ENCODE results near the gene GDF11.

GDF11 gene

GRCh38 chr12:55765736-55766290 is 22.9 kb downstream of the GDF11 start:
- ChIA-PET CTCF (interaction anchor here (1.0 kb wide), 1 partner anchor 9 kb away, joined by 3 read pairs; no protein-coding TSS in a partner anchor), POLR2A (interaction anchor here (0.5 kb wide), 1 partner anchor 42 kb away, joined by 3 read pairs; no protein-coding TSS in a partner anchor)
- Histone ChIP-seq H3K36me3 (ENCODE audit: control insufficient read depth in 2 of 2, insufficient read depth in 1 of 2, low read length in 2 of 2) (peaks cover 29 to 57% of the 10 kb centered on the region in 2 experiments), H3K4me3 (ENCODE audit: low read depth, low read length) (no peak overlapping the region), H3K9me3 (ENCODE audit: control insufficient read depth, insufficient read depth, low read depth, low read length) (no peaks in the 10 kb centered on the region), H3K4me1 (ENCODE audit: control insufficient read depth, insufficient read depth, low read length) (no peaks in the 10 kb centered on the region), H3K27ac (ENCODE audit: extremely low read depth, low read depth, low read length) (no peak overlapping the region)
- TF ChIP-seq PRDM1 (tag by site-specific recombination; IDR thresholded peaks at IDR 0.05) (peak; percentile 42; the same call in 1 of the 2 replicates), ZNF785 (tag by site-specific recombination; IDR thresholded peaks at IDR 0.05) (no peak)

- ChIA-PET CTCF (interaction anchor here (1.0 kb wide), 1 partner anchor 11 kb away, joined by 3 read pairs; no protein-coding TSS in a partner anchor), POLR2A (interaction anchor here (0.6 to 1.0 kb wide), 2 partner anchors 50 to 168 kb away, joined by 3 read pairs; partner anchors contain the start of genes ORMDL2 and SARNP)
- H3K36me3 ChIP-seq (ENCODE audit: control insufficient read depth in 2 of 2, insufficient read depth in 1 of 2, low read length in 2 of 2): peaks cover 31 to 61% of the 10 kb centered on the region in 2 experiments
Measured at GRCh38 chr12:55767156-55767555, 24.2 kb downstream of the GDF11 start.

GRCh38 chr12:55771736-55772135 is 28.8 kb downstream of the GDF11 start:
- TF ChIP-seq ZNF391 (tag by site-specific recombination; IDR thresholded peaks at IDR 0.05; ENCODE audit: borderline replicate concordance, low read depth): no peak
- no peak for TF ChIP-seq ZNF223 (tag by site-specific recombination; IDR thresholded peaks at IDR 0.05)
- TF ChIP-seq ZNF2 (tag by site-specific recombination; IDR thresholded peaks at IDR 0.05): no peak
- TF ChIP-seq ZNF677 (tag by site-specific recombination; IDR thresholded peaks at IDR 0.05): no peak
- TF ChIP-seq ZNF341 (tag by site-specific recombination; IDR thresholded peaks at IDR 0.05; ENCODE audit: low read depth): no peak
- no peak for TF ChIP-seq ZNF169 (tag by site-specific recombination; IDR thresholded peaks at IDR 0.05)
- TF ChIP-seq ZNF670 (tag by site-specific recombination; IDR thresholded peaks at IDR 0.05; ENCODE audit: low read depth): no peak
- TF ChIP-seq ZNF830 (tag by site-specific recombination; IDR thresholded peaks at IDR 0.05; ENCODE audit: low read depth): no peak
- no peak for TF ChIP-seq ZNF416 (tag by site-specific recombination; IDR thresholded peaks at IDR 0.05)
- TF ChIP-seq SCRT1 (tag by site-specific recombination; IDR thresholded peaks at IDR 0.05; ENCODE audit: borderline replicate concordance): no peak
- Histone ChIP-seq H3K27ac (ENCODE audit: extremely low read depth, low read depth, low read length) (no peak overlapping the region), H3K36me3 (ENCODE audit: control insufficient read depth in 2 of 2, insufficient read depth in 1 of 2, low read length in 2 of 2) (peaks cover 29 to 57% of the 10 kb centered on the region in 2 experiments), H3K9me3 (ENCODE audit: control insufficient read depth, insufficient read depth, low read depth, low read length) (no peaks in the 10 kb centered on the region), H3K4me1 (ENCODE audit: control insufficient read depth, insufficient read depth, low read length) (no peaks in the 10 kb centered on the region), H3K4me3 (ENCODE audit: low read depth, low read length) (no peak overlapping the region)
- ChIA-PET CTCF (interaction anchor here (0.9 to 1.6 kb wide), 4 partner anchors 9 to 224 kb away, joined by 3 to 5 read pairs (median 4); no protein-coding TSS in a partner anchor), POLR2A (interaction anchor here (1.0 to 1.2 kb wide), 2 partner anchors 46 to 59 kb away, joined by 4 to 7 read pairs; partner anchors contain the start of gene SARNP)

More at GRCh38 chr12:55767156-55767555, 24.2 kb downstream of the GDF11 start:
- TF ChIP-seq ZNF132 (tag by site-specific recombination; IDR thresholded peaks at IDR 0.05; ENCODE audit: borderline replicate concordance) (no peak), ZNF280C (tag by site-specific recombination; IDR thresholded peaks at IDR 0.05) (no peak), ZNF621 (tag by site-specific recombination; IDR thresholded peaks at IDR 0.05) (no peak), ZBTB44 (tag by site-specific recombination; IDR thresholded peaks at IDR 0.05) (no peak), ZNF600 (tag by site-specific recombination; IDR thresholded peaks at IDR 0.05) (no peak), ZNF121 (tag by site-specific recombination; IDR thresholded peaks at IDR 0.05) (peak; percentile 88), MZF1 (tag by site-specific recombination; IDR thresholded peaks at IDR 0.05; ENCODE audit: borderline replicate concordance) (no peak), ZNF274 (IDR thresholded peaks at IDR 0.05; ENCODE audit: low read length) (no peak), ZNF274 (tag by site-specific recombination; IDR thresholded peaks at IDR 0.05; ENCODE audit: borderline replicate concordance) (no peak)
- no peaks in the 10 kb centered on the region for H3K9me3 ChIP-seq (ENCODE audit: control insufficient read depth, insufficient read depth, low read depth, low read length)
- H3K27ac ChIP-seq (ENCODE audit: extremely low read depth, low read depth, low read length): no peak overlapping the region
- H3K4me3 ChIP-seq (ENCODE audit: low read depth, low read length): no peak overlapping the region
- H3K4me1 ChIP-seq (ENCODE audit: control insufficient read depth, insufficient read depth, low read length): no peaks in the 10 kb centered on the region
